Thyroid gland (tissue), 4 donors: ENCODE results near the gene C1QL1.

Experiments used
- POLR2A ChIP-seq, 2 donors: fragments of 450-650 bp; IDR thresholded peaks; one replicate each; pipeline ENCODE4 v1.6.1; 2017; ENCODE audit warnings: antibody characterized with exemption in 2 of 2, mild to moderate bottlenecking in 2 of 2, moderate library complexity in 1 of 2
- TF ChIP-seq, protein P1 (sequence below), 6 experiments: fragments of 200-600 bp in 3 of 6; fragments of 450-650 bp in 3 of 6; sonication (generic) in 3 of 6; IDR thresholded peaks; one replicate each; pipeline ENCODE4 v1.5.1; 2016 to 2019; ENCODE audit warnings: antibody characterized with exemption in 6 of 6, mild to moderate bottlenecking in 2 of 6, inconsistent platforms in 1 of 6, moderate library complexity in 1 of 6

DNA sequence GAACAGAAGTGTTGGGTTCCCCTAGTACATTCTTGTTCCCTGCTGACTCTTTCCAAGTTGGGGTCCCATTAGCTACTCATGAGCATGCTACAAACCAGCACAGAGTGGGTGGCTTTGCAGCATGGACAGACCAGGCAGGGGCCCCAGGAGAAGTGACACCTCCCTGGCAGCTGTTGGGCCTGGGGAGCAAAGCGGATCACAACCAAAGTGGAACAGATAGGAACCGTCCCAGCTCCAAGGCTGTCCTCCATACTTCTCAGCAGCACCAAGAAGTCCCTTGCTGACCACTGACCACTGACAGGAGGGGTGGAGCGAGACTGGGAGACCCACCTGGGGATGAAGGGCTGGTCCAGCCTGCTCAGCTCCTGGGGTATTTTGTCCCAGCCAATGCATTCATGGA, 40.4 kb downstream of the C1QL1 start:
- TF ChIP-seq, protein P1, sequence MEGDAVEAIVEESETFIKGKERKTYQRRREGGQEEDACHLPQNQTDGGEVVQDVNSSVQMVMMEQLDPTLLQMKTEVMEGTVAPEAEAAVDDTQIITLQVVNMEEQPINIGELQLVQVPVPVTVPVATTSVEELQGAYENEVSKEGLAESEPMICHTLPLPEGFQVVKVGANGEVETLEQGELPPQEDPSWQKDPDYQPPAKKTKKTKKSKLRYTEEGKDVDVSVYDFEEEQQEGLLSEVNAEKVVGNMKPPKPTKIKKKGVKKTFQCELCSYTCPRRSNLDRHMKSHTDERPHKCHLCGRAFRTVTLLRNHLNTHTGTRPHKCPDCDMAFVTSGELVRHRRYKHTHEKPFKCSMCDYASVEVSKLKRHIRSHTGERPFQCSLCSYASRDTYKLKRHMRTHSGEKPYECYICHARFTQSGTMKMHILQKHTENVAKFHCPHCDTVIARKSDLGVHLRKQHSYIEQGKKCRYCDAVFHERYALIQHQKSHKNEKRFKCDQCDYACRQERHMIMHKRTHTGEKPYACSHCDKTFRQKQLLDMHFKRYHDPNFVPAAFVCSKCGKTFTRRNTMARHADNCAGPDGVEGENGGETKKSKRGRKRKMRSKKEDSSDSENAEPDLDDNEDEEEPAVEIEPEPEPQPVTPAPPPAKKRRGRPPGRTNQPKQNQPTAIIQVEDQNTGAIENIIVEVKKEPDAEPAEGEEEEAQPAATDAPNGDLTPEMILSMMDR (IDR thresholded peaks at IDR 0.05): no peak
- TF ChIP-seq POLR2A (IDR thresholded peaks at IDR 0.05): no peak
